ENCODE measurements around the gene SLC1A1.

GRCh38 chr9:4573634-4574389 is 83.5 kb downstream of the SLC1A1 start:
- TF ChIP-seq CTCF (IDR thresholded peaks at IDR 0.05) (no peak), POLR2AphosphoS5 (IDR thresholded peaks at IDR 0.05) (no peak)

All from gastroesophageal sphincter (tissue), 3 donors.